Measurements from ENCODE around the gene PARVB.

The PARVB gene

GRCh38 chr22:43980996-43981395 is 43.1 kb upstream of the PARVB start:
- Histone ChIP-seq H3K4me1 (ENCODE audit: control insufficient read depth in 1 of 2, insufficient read depth in 1 of 2, low read depth in 1 of 2, low read length in 1 of 2) (no peaks in the 10 kb centered on the region), H3K27ac (no peak overlapping the region), H3K4me3 (ENCODE audit: low read depth in 1 of 2, low read length in 1 of 2) (no peak overlapping the region), H3K36me3 (peaks cover 91% of the 10 kb centered on the region), H3K27me3 (no peaks in the 10 kb centered on the region), H3K9me3 (no peaks in the 10 kb centered on the region)
- TF ChIP-seq CTCF (IDR thresholded peaks at IDR 0.05): no peak

- peaks cover 88% of the 10 kb centered on the region for H3K36me3 ChIP-seq
- no peak overlapping the region for H3K4me3 ChIP-seq (ENCODE audit: low read depth in 1 of 2, low read length in 1 of 2)
These were observed 40.3 kb upstream of the PARVB start for GRCh38 chr22:43983808-43984207.

GRCh38 chr22:43985532-43985931 is 38.6 kb upstream of the PARVB start:
- Histone ChIP-seq H3K4me1 (ENCODE audit: control insufficient read depth in 1 of 2, insufficient read depth in 1 of 2, low read depth in 1 of 2, low read length in 1 of 2) (no peaks in the 10 kb centered on the region), H3K36me3 (peaks cover 88% of the 10 kb centered on the region), H3K9me3 (no peaks in the 10 kb centered on the region), H3K27me3 (no peaks in the 10 kb centered on the region), H3K4me3 (ENCODE audit: low read depth in 1 of 2, low read length in 1 of 2) (no peak overlapping the region), H3K27ac (no peak overlapping the region)
- no peak for TF ChIP-seq CTCF (IDR thresholded peaks at IDR 0.05)

More at GRCh38 chr22:43983808-43984207, 40.3 kb upstream of the PARVB start:
- Histone ChIP-seq H3K4me1 (ENCODE audit: control insufficient read depth in 1 of 2, insufficient read depth in 1 of 2, low read depth in 1 of 2, low read length in 1 of 2) (no peaks in the 10 kb centered on the region), H3K27ac (no peak overlapping the region), H3K9me3 (no peaks in the 10 kb centered on the region), H3K27me3 (no peaks in the 10 kb centered on the region)
- no peak for TF ChIP-seq CTCF (IDR thresholded peaks at IDR 0.05)

- H3K4me3 ChIP-seq (ENCODE audit: low read depth in 1 of 2, low read length in 1 of 2): no peak overlapping the region
- H3K4me1 ChIP-seq (ENCODE audit: control insufficient read depth in 1 of 2, insufficient read depth in 1 of 2, low read depth in 1 of 2, low read length in 1 of 2): no peaks in the 10 kb centered on the region
- H3K36me3 ChIP-seq: peaks cover 85% of the 10 kb centered on the region
- no peak for TF ChIP-seq CTCF (IDR thresholded peaks at IDR 0.05)
- no peaks in the 10 kb centered on the region for H3K9me3 ChIP-seq
- no peak overlapping the region for H3K27ac ChIP-seq
- H3K27me3 ChIP-seq: no peaks in the 10 kb centered on the region
These were observed 35.8 kb upstream of the PARVB start for GRCh38 chr22:43988116-43988820.

DNA sequence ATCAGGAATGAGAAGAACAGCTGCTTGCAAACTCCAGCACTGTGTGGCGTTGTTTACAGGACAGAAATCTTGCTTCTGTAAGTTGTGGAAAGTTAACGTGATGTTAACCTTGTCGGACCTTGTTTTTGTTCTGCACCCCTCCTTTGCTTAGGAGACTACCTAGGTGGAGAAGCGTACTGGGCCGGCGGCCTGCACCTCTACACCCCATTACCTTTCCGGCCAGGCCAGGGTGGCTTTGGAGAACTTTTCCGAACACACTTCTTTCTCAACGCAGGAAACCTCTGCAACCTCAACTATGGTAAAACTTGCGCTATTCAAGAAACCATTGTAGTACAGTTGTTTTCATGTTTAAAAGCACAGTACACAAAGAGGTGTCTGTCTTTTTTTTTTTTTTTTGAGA is 35.1 kb upstream of the PARVB start:
- Histone ChIP-seq H3K4me3 (ENCODE audit: low read depth in 1 of 2, low read length in 1 of 2) (no peak overlapping the region), H3K27me3 (no peaks in the 10 kb centered on the region), H3K9me3 (no peaks in the 10 kb centered on the region), H3K4me1 (ENCODE audit: control insufficient read depth in 1 of 2, insufficient read depth in 1 of 2, low read depth in 1 of 2, low read length in 1 of 2) (no peaks in the 10 kb centered on the region), H3K27ac (no peak overlapping the region), H3K36me3 (peaks cover 78% of the 10 kb centered on the region)
- TF ChIP-seq CTCF (IDR thresholded peaks at IDR 0.05): no peak

All from neutrophil (primary cell).